HEK293 (cell line): ENCODE measurements around the gene TIMM10.

Experiments
- KLF16 ChIP-seq: fragments of 450-650 bp; formaldehyde crosslinking; IDR thresholded peaks from 2 replicates; pipeline ENCODE4 v1.5.1; 2017; ENCODE audit warnings: missing biosample characterization, missing genetic modification characterization
- MEIS1 ChIP-seq: sonication (generic); formaldehyde crosslinking; IDR thresholded peaks from 2 replicates; pipeline ENCODE4 v1.8.1; 2022; ENCODE audit warnings: missing genetic modification reagents, mild to moderate bottlenecking, borderline replicate concordance
- OSR2 ChIP-seq: fragments of 450-650 bp; formaldehyde crosslinking; IDR thresholded peaks from 2 replicates; pipeline ENCODE4 v1.5.1; 2016; ENCODE audit warnings: missing biosample characterization, missing genetic modification characterization
- ZBTB8A ChIP-seq: fragments of 450-650 bp; formaldehyde crosslinking; IDR thresholded peaks from 2 replicates; pipeline ENCODE4 v1.5.1; 2016; ENCODE audit warnings: missing biosample characterization, missing genetic modification characterization
- ZNF140 ChIP-seq: fragments of 450-650 bp; formaldehyde crosslinking; IDR thresholded peaks from 2 replicates; pipeline ENCODE4 v1.5.1; 2016; ENCODE audit warnings: missing biosample characterization, missing genetic modification characterization
- ZNF202 ChIP-seq: fragments of 450-650 bp; formaldehyde crosslinking; IDR thresholded peaks from 2 replicates; pipeline ENCODE4 v1.5.1; 2016; ENCODE audit warnings: missing biosample characterization, missing genetic modification characterization, borderline replicate concordance
- ZNF311 ChIP-seq: fragments of 450-650 bp; formaldehyde crosslinking; IDR thresholded peaks from 2 replicates; pipeline ENCODE4 v1.5.1; 2017; ENCODE audit warnings: missing biosample characterization, missing genetic modification characterization, borderline replicate concordance
- ZNF548 ChIP-seq: fragments of 450-650 bp; formaldehyde crosslinking; IDR thresholded peaks from 2 replicates; pipeline ENCODE4 v1.5.1; 2016; ENCODE audit warnings: missing biosample characterization, missing genetic modification characterization
- ZNF785 ChIP-seq: fragments of 450-650 bp; formaldehyde crosslinking; IDR thresholded peaks from 2 replicates; pipeline ENCODE4 v1.5.1; 2016; ENCODE audit warnings: missing biosample characterization, missing genetic modification characterization
- ZNF830 ChIP-seq: fragments of 450-650 bp; IDR thresholded peaks from 2 replicates; pipeline ENCODE4 v1.5.0; 2018; ENCODE audit warnings: missing biosample characterization, missing genetic modification characterization, low read depth, mild to moderate bottlenecking, moderate library complexity
- TF ChIP-seq, protein P1 (sequence below): fragments of 450-650 bp; formaldehyde crosslinking; IDR thresholded peaks from 2 replicates; pipeline ENCODE4 v1.5.1; 2016; ENCODE audit warnings: missing biosample characterization, missing genetic modification characterization
- TF ChIP-seq, protein P2 (sequence below): fragments of 450-650 bp; formaldehyde crosslinking; IDR thresholded peaks from 2 replicates; pipeline ENCODE4 v1.5.1; 2016; ENCODE audit warnings: missing biosample characterization, missing genetic modification characterization

DNA sequence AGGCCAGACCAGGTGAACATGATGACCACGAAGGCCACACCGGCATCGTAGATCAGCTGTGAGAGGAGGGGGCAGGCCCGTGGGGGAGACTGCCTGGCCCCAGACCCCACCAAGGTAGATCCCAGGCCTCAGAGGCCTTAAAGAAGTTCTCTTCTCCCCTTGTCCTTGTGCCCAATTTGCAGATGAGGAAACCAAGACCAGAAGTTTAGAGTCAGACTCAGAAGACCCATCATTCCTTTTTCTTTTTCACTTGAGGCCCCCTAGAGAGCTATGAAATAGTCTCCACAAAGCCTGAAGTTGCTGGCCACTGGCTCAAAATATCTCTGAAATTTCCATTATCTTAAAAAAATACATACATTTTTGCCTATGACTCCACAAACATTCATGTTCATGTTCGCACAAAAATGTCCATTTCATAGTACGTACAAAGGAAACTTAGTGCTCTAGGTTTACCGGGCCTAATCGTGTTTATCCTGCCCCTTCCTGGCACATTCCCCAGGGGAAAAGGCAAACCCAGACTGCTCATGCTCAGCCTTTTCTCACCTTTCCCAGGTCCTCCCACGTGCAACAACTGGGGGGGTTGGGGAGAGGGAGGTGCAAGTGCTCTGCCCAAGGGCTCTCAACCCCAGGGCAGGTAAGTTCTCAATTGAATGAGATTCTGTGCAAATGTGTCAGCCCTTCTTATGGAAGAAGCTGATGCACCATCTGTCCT, 34.3 kb downstream of the TIMM10 start:
- TF ChIP-seq, protein P1, sequence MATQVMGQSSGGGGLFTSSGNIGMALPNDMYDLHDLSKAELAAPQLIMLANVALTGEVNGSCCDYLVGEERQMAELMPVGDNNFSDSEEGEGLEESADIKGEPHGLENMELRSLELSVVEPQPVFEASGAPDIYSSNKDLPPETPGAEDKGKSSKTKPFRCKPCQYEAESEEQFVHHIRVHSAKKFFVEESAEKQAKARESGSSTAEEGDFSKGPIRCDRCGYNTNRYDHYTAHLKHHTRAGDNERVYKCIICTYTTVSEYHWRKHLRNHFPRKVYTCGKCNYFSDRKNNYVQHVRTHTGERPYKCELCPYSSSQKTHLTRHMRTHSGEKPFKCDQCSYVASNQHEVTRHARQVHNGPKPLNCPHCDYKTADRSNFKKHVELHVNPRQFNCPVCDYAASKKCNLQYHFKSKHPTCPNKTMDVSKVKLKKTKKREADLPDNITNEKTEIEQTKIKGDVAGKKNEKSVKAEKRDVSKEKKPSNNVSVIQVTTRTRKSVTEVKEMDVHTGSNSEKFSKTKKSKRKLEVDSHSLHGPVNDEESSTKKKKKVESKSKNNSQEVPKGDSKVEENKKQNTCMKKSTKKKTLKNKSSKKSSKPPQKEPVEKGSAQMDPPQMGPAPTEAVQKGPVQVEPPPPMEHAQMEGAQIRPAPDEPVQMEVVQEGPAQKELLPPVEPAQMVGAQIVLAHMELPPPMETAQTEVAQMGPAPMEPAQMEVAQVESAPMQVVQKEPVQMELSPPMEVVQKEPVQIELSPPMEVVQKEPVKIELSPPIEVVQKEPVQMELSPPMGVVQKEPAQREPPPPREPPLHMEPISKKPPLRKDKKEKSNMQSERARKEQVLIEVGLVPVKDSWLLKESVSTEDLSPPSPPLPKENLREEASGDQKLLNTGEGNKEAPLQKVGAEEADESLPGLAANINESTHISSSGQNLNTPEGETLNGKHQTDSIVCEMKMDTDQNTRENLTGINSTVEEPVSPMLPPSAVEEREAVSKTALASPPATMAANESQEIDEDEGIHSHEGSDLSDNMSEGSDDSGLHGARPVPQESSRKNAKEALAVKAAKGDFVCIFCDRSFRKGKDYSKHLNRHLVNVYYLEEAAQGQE = no peak
- TF ChIP-seq ZBTB8A (tag by site-specific recombination) (no peak), ZNF140 (no peak), ZNF311 (tag by site-specific recombination) (no peak), ZNF548 (no peak), OSR2 (tag by site-specific recombination) (no peak), ZNF830 (no peak), ZNF202 (no peak), MEIS1 (CRISPR knock-in tag) (no peak), ZNF785 (tag by site-specific recombination) (no peak), KLF16 (tag by site-specific recombination) (no peak)
- TF ChIP-seq, protein P2, sequence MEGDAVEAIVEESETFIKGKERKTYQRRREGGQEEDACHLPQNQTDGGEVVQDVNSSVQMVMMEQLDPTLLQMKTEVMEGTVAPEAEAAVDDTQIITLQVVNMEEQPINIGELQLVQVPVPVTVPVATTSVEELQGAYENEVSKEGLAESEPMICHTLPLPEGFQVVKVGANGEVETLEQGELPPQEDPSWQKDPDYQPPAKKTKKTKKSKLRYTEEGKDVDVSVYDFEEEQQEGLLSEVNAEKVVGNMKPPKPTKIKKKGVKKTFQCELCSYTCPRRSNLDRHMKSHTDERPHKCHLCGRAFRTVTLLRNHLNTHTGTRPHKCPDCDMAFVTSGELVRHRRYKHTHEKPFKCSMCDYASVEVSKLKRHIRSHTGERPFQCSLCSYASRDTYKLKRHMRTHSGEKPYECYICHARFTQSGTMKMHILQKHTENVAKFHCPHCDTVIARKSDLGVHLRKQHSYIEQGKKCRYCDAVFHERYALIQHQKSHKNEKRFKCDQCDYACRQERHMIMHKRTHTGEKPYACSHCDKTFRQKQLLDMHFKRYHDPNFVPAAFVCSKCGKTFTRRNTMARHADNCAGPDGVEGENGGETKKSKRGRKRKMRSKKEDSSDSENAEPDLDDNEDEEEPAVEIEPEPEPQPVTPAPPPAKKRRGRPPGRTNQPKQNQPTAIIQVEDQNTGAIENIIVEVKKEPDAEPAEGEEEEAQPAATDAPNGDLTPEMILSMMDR (tag by site-specific recombination) = no peak
